ENCODE measurements around the gene SMAD7.

Gene SMAD7

GRCh38 chr18:48921305-48922225 lies 29.2 kb downstream of the SMAD7 start:
- TF ChIP-seq POLR2AphosphoS5 (IDR thresholded peaks at IDR 0.05; ENCODE audit: low read depth, low read length): no peak
- TF ChIP-seq, protein P1, sequence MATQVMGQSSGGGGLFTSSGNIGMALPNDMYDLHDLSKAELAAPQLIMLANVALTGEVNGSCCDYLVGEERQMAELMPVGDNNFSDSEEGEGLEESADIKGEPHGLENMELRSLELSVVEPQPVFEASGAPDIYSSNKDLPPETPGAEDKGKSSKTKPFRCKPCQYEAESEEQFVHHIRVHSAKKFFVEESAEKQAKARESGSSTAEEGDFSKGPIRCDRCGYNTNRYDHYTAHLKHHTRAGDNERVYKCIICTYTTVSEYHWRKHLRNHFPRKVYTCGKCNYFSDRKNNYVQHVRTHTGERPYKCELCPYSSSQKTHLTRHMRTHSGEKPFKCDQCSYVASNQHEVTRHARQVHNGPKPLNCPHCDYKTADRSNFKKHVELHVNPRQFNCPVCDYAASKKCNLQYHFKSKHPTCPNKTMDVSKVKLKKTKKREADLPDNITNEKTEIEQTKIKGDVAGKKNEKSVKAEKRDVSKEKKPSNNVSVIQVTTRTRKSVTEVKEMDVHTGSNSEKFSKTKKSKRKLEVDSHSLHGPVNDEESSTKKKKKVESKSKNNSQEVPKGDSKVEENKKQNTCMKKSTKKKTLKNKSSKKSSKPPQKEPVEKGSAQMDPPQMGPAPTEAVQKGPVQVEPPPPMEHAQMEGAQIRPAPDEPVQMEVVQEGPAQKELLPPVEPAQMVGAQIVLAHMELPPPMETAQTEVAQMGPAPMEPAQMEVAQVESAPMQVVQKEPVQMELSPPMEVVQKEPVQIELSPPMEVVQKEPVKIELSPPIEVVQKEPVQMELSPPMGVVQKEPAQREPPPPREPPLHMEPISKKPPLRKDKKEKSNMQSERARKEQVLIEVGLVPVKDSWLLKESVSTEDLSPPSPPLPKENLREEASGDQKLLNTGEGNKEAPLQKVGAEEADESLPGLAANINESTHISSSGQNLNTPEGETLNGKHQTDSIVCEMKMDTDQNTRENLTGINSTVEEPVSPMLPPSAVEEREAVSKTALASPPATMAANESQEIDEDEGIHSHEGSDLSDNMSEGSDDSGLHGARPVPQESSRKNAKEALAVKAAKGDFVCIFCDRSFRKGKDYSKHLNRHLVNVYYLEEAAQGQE (IDR thresholded peaks at IDR 0.05; ENCODE audit: insufficient read depth in 1 of 2, low read depth in 2 of 2, low read length in 2 of 2): no peak

GRCh38 chr18:48920408-48921038 lies 30.2 kb downstream of the SMAD7 start:
- no peak for TF ChIP-seq TAF1 (IDR thresholded peaks at IDR 0.05; ENCODE audit: borderline replicate concordance, insufficient read depth, low read length)
- no peak for TF ChIP-seq POLR2AphosphoS5 (IDR thresholded peaks at IDR 0.05; ENCODE audit: low read depth, low read length)
- no peak for TF ChIP-seq SIN3A (IDR thresholded peaks at IDR 0.05; ENCODE audit: borderline replicate concordance, insufficient read depth, low read length)
- TF ChIP-seq, protein P1 (IDR thresholded peaks at IDR 0.05; ENCODE audit: insufficient read depth in 1 of 2, low read depth in 2 of 2, low read length in 2 of 2): no peak
- no peak for TF ChIP-seq FOXP2 (optimal IDR thresholded peaks at IDR 0.05; ENCODE audit: borderline replicate concordance, extremely low read depth, extremely low read length, insufficient read depth)

DNA sequence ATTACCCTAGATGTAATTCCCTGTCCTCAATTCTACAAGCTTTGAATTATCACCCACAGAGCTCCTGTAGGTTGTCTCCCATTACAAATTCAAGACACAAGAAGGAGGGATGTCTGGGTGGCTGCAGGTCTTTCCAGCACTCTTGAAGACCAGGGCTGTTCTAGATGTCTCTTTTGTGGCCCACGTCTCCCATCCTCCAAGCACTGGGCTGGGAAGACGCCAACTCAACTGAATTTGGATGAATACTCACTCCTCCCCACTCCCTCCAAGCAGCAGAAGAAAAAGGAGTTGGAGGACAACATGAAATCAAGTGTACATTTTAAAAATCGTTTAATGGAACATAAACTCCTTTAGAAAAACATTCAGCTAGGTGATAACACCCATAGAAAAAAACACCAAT lies 31.2 kb downstream of the SMAD7 start:
- TF ChIP-seq, protein P1 (IDR thresholded peaks at IDR 0.05; ENCODE audit: insufficient read depth in 1 of 2, low read depth in 2 of 2, low read length in 2 of 2): no peak

GRCh38 chr18:48918660-48919456 lies 31.9 kb downstream of the SMAD7 start:
- TF ChIP-seq TAF1 (IDR thresholded peaks at IDR 0.05; ENCODE audit: borderline replicate concordance, insufficient read depth, low read length): no peak
- TF ChIP-seq FOXP2 (optimal IDR thresholded peaks at IDR 0.05; ENCODE audit: borderline replicate concordance, extremely low read depth, extremely low read length, insufficient read depth): no peak
- TF ChIP-seq SIN3A (IDR thresholded peaks at IDR 0.05; ENCODE audit: borderline replicate concordance, insufficient read depth, low read length): no peak

DNA sequence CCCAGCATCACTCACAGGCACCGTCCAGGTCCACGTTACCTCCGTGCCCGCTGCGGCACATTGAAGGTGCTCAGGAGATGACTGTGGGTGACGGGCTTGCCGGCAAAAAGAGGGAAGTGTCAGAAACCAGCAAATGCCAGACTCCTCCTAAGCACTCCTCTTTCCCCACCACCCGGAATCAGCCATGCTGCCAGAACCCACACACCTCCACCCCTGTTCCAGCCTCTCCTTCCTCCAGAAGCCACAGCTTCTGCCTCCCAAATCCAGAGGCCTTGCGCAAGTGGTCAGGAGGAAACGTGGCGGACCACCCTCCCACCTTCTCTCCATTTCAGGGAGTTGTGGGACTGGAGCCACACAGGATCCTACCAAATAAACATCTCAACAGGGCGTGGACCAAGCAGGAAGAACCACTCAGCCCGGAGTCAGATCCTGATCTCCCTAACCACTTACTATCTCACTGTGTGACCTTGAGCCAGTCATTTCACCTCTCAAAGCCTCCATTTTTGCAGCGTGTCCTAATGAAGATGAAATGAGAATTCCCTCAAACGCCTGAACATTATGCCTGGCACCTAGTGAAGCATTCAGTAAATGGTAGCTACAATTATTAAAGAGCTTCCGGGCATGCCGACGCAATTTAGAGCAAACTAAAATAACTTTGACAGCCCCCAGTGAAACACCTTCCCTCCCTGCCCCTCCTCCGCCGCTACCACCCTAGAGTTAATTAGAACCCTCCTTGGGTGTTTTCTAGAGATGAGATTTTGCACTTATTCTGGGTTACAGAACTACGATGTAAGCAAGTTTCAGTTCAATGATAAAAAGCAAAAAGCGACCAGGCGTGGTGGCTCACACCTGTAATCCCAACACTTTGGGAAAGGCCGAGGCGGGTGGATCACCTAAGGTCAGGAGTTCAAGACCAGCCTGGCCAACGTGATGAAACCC lies 32.9 kb downstream of the SMAD7 start:
- TF ChIP-seq TAF1 (IDR thresholded peaks at IDR 0.05; ENCODE audit: borderline replicate concordance, insufficient read depth, low read length) (no peak), POLR2AphosphoS5 (IDR thresholded peaks at IDR 0.05; ENCODE audit: low read depth, low read length) (peak; percentile 10; the same call in 1 of the 2 replicates), SIN3A (IDR thresholded peaks at IDR 0.05; ENCODE audit: borderline replicate concordance, insufficient read depth, low read length) (no peak), FOXP2 (optimal IDR thresholded peaks at IDR 0.05; ENCODE audit: borderline replicate concordance, extremely low read depth, extremely low read length, insufficient read depth) (no peak)
- TF ChIP-seq, protein P1 (IDR thresholded peaks at IDR 0.05; ENCODE audit: insufficient read depth in 1 of 2, low read depth in 2 of 2, low read length in 2 of 2): no peak
